ENCODE data around the gene TGFB1I1.
"Not testable (repeated sequence)": the region's sequence is repeated elsewhere in the genome, so short reads cannot be mapped to it uniquely, and the experiment has no call there.

Gene TGFB1I1

DNA sequence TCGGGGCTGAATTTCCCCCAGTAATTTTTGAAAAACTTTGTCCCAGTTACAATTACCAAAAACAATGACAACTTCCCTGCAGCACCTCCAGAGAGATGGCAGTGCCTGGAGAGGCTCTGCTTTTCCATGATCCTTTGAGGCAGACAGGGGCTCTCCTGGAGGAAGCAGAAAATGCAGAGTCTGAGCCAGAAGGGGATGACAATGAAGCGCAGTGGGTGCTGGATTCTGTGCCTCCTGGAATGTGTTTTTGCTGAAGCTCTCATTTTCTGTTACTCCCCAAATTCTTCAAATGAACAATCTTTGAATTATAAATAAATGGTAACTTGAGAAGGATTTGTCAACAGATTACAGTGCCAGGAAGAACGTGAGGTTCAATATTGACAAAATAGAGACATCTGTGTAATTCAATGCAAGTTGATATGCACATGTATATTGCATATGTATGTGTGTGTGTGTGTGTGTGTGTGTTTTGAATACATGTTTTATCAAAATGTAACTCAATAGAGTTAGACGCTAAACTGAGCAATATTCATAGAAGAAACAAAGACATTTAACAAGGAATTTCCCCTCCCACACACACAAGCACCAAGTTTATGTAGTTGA, 45.9 kb downstream of the TGFB1I1 start:
- no peak for DNase-seq (ENCODE audit: low spot score)

DNA sequence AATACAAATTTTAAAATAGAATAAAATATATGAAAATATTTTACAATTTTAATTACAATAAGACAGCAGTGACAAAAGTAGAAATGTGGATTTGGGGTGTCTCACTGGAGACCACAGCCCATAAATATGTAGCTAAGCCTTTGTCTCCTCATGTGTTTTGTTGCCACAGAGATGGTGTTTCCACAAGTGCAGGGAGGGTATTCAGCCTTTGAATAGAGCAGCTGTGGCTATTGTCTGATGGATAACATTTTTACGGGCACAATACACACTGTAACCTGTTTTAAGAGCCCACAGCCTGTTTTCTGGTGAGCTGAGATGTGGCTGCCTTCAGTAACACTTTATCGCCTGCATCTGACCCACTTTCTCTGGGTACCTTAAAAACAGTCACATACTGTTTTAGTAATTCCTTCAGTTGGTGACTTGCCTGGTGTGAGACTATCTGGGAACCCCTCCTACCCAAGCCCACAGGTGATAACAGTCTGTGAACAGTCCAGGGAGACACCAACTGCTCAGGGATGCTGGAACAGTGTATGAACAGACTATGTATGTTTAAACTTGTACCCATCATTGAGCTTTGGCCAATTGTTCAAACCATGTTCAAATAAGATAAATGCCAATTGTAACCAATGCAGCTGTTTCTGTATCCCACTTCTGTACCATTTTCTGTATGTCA, 47.9 kb downstream of the TGFB1I1 start:
- DNase-seq (ENCODE audit: low spot score) = no peak

DNA sequence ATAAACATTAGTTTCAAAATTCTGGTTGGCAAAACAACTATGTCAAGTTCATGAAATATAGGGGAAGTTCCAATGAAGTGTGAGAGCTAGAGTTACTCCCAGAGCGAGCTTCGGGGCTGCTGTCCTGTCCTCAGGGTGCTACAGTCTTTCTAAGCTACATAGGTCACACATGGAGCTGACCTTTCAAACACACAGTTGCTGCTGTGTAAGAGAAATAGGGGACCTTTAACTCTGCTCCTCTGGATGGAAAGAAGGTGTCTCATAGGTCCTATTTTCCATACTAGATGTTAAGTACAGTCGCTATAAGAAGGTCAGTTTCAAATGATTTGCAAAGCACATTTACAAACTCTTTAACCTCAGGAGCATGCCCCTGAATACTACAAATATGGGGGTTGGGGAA, 49.4 kb downstream of the TGFB1I1 start:
- DNase-seq (ENCODE audit: low spot score) = no peak

- DNase-seq (ENCODE audit: low spot score) = no peak
Measured at GRCh38 chr16:31522071-31522470, 50.1 kb downstream of the TGFB1I1 start.

- not testable (repeated sequence) for DNase-seq (ENCODE audit: low spot score)
Measured at GRCh38 chr16:31523768-31524167, 51.8 kb downstream of the TGFB1I1 start.

DNA sequence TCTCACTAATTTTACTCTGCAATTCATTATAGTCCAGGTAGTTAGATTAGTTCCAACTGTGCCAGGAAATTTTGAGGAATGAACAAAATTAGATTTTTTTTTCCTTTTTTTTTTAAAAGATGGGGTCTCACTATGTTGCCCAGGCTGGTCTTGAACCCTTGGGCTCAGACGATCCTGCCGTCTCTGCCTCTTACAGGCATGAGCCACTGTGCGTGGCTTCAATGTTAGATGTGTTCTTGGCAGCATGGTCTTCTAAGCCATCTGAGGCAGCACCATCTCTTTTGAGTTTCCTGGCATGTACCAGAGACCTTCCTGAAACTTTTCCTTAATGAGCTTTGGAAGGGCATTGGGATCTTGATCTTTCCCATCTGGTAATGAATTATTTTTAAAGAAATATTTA, 53.2 kb downstream of the TGFB1I1 start:
- no peak for DNase-seq (ENCODE audit: low spot score)

Measured in CD4-positive, alpha-beta T cell treated with Interleukin-15 for 4 hours (primary cell).